GM21367 (cell line): ENCODE measurements around the gene TMEM144.

Source experiments
- ATAC-seq: cut with Tn5 transposase; IDR thresholded peaks from one replicate; pipeline ENCODE4 v1.9.1; 2021; ENCODE audit not compliant: unreplicated experiment

TMEM144 gene

GRCh38 chr4:158295053-158295452 lies 84.8 kb downstream of the TMEM144 start:
- no peak for ATAC-seq

GRCh38 chr4:158297866-158298265 lies 87.6 kb downstream of the TMEM144 start:
- no peak for ATAC-seq

- no peak for ATAC-seq
Observed at GRCh38 chr4:158299459-158300007, 89.2 kb downstream of the TMEM144 start.

- no peak for ATAC-seq
Observed at GRCh38 chr4:158300012-158300411, 89.7 kb downstream of the TMEM144 start.

GRCh38 chr4:158302076-158302866 lies 92.0 kb downstream of the TMEM144 start:
- no peak for ATAC-seq

GRCh38 chr4:158304694-158305093 lies 94.4 kb downstream of the TMEM144 start:
- ATAC-seq: no peak
